ENCODE results near the gene NEURL3.

Gene NEURL3

DNA sequence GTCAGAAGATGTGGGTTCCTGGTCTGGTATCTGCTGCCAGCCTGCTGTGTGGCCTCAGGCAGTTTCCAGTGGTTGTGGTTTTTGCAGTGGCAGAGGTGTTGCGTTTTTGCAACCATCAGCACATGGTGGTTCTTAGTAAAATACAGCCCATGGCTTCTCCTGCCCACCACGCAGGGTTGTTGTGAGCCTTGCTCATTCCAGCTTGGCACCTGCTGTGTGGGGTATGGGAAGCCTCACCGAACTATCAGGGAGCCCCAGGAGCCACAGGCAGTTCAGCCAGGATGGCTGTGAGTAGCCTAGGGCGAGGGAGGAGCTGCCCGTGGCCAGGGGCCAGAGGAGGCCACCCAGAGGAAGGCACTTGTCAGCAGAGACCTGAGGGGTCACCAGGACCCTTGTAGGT, 41.2 kb upstream of the NEURL3 start:
- TF ChIP-seq CTCF (IDR thresholded peaks at IDR 0.05) (no peak), ZFX (IDR thresholded peaks at IDR 0.05; ENCODE audit: borderline replicate concordance) (no peak)
- no peak overlapping the region for H3K27ac ChIP-seq

GRCh38 chr2:96542357-96542977, 37.3 kb upstream of the NEURL3 start:
- TF ChIP-seq ZFX (IDR thresholded peaks at IDR 0.05; ENCODE audit: borderline replicate concordance), result no peak
- TF ChIP-seq CTCF (IDR thresholded peaks at IDR 0.05), result no peak
- no peak overlapping the region for H3K27ac ChIP-seq

DNA sequence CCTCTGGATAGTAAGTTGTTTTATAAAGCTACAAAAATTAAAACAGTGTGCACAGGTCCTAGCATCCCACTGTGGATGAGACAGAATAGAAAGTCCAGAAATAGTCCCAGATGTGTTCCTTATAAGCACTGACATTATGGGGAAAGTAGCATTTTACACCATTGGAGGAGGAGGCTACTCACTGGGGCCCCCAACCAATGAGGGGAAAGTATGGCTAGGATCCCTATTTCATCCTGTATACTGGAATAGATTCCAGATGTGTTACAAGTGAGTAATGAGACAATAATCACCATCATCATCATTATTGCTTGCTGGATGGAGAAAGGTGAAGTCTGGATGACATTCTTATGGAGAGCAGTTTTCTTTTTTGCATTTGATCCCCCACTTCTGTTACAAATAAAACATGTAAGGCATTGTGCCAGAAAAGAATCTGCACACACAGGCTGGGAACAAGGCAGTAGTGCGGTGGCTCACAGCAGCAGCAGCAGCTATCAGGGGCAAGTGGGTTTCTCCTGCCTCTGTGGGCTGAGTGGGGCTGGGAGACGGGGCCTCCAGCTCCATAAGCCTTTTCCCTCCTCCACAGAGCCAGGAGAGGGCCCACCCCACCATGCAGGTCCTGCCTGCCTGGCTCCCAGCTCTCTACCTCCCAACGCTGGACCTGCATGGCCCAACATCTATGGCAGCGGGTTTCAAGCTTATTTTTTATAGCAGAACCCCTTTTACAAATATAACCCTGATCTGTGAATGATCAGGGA, 36.4 kb upstream of the NEURL3 start:
- no peak overlapping the region for H3K27ac ChIP-seq
- no peak for TF ChIP-seq CTCF (IDR thresholded peaks at IDR 0.05)
- TF ChIP-seq ZFX (IDR thresholded peaks at IDR 0.05; ENCODE audit: borderline replicate concordance), result no peak

- TF ChIP-seq CTCF (IDR thresholded peaks at IDR 0.05) (no peak), ZFX (IDR thresholded peaks at IDR 0.05; ENCODE audit: borderline replicate concordance) (no peak)
- no peak overlapping the region for H3K27ac ChIP-seq
Observed at GRCh38 chr2:96540136-96540535, 35.0 kb upstream of the NEURL3 start.

GRCh38 chr2:96539215-96539920, 34.2 kb upstream of the NEURL3 start:
- no peak overlapping the region for H3K27ac ChIP-seq
- TF ChIP-seq CTCF (IDR thresholded peaks at IDR 0.05) (no peak), ZFX (IDR thresholded peaks at IDR 0.05; ENCODE audit: borderline replicate concordance) (no peak)

GRCh38 chr2:96538487-96539214, 33.5 kb upstream of the NEURL3 start:
- TF ChIP-seq CTCF (IDR thresholded peaks at IDR 0.05) (no peak), ZFX (IDR thresholded peaks at IDR 0.05; ENCODE audit: borderline replicate concordance) (no peak)

More at GRCh38 chr2:96538487-96539214, 33.5 kb upstream of the NEURL3 start:
- no peak overlapping the region for H3K27ac ChIP-seq

All from 22Rv1 (cell line).